Activated naive CD8-positive, alpha-beta T cell treated with anti-CD3 and anti-CD28 coated beads, Interleukin-2, amount 50 U/mL, for 24 hours (primary cell): ENCODE measurements around the gene TTC27.

Source experiments
- ATAC-seq: fragments of 150-1000 bp; cut with Tn5 transposase; one replicate; pipeline ENCODE4 v1.10.0; 2021
- DNase-seq: peaks from one replicate; pipeline ENCODE4 v3.0.0; 2021
- H3K27ac Mint-ChIP-seq: one replicate; pipeline ENCODE4 v1.8.0; 2021; ENCODE audit warnings: mild to moderate bottlenecking, mixed read lengths
- H3K27me3 Mint-ChIP-seq: one replicate; pipeline ENCODE4 v1.8.0; 2021; ENCODE audit warnings: mixed read lengths
- H3K36me3 Mint-ChIP-seq: one replicate; pipeline ENCODE4 v1.8.0; 2021; ENCODE audit warnings: low read depth, mixed read lengths
- H3K4me1 Mint-ChIP-seq: one replicate; pipeline ENCODE4 v1.8.0; 2021; ENCODE audit warnings: mixed read lengths
- H3K4me3 Mint-ChIP-seq: one replicate; pipeline ENCODE4 v1.8.0; 2021; ENCODE audit warnings: mild to moderate bottlenecking, moderate library complexity, mixed read lengths
- H3K9me3 Mint-ChIP-seq: one replicate; pipeline ENCODE4 v1.8.0; 2021; ENCODE audit warnings: mixed read lengths

The TTC27 gene

GRCh38 chr2:32697156-32697555 lies 69.3 kb downstream of the TTC27 start:
- no peak for DNase-seq
- no peaks in the 10 kb centered on the region for H3K9me3 Mint-ChIP-seq
- H3K4me1 Mint-ChIP-seq, result peaks cover 3% of the 10 kb centered on the region
- H3K27ac Mint-ChIP-seq, result no peak overlapping the region
- no peak overlapping the region for H3K4me3 Mint-ChIP-seq
- peaks cover 8% of the 10 kb centered on the region for H3K36me3 Mint-ChIP-seq
- ATAC-seq, result no peak
- no peaks in the 10 kb centered on the region for H3K27me3 Mint-ChIP-seq

- Mint-ChIP-seq H3K4me1 (peaks cover 3% of the 10 kb centered on the region), H3K27ac (no peak overlapping the region), H3K4me3 (no peak overlapping the region), H3K36me3 (peaks cover 16% of the 10 kb centered on the region), H3K27me3 (no peaks in the 10 kb centered on the region), H3K9me3 (no peaks in the 10 kb centered on the region)
- no peak for ATAC-seq
- DNase-seq, result no peak
These were observed 71.3 kb downstream of the TTC27 start for GRCh38 chr2:32699151-32699550.

GRCh38 chr2:32701806-32702205 lies 74.0 kb downstream of the TTC27 start:
- H3K27me3 Mint-ChIP-seq, result no peaks in the 10 kb centered on the region
- H3K9me3 Mint-ChIP-seq, result no peaks in the 10 kb centered on the region
- H3K36me3 Mint-ChIP-seq, result peaks cover 21% of the 10 kb centered on the region
- ATAC-seq, result no peak
- no peak overlapping the region for H3K4me3 Mint-ChIP-seq
- peaks cover 3% of the 10 kb centered on the region for H3K4me1 Mint-ChIP-seq
- no peak overlapping the region for H3K27ac Mint-ChIP-seq
- no peak for DNase-seq

GRCh38 chr2:32702303-32703064 lies 74.6 kb downstream of the TTC27 start:
- ATAC-seq, result no peak
- Mint-ChIP-seq H3K4me3 (no peak overlapping the region), H3K36me3 (peaks cover 24% of the 10 kb centered on the region), H3K4me1 (peaks cover 3% of the 10 kb centered on the region), H3K9me3 (no peaks in the 10 kb centered on the region), H3K27me3 (no peaks in the 10 kb centered on the region), H3K27ac (no peak overlapping the region)
- DNase-seq, result no peak

GRCh38 chr2:32706815-32707579 lies 79.1 kb downstream of the TTC27 start:
- Mint-ChIP-seq H3K9me3 (no peaks in the 10 kb centered on the region), H3K36me3 (peaks cover 24% of the 10 kb centered on the region), H3K27me3 (no peaks in the 10 kb centered on the region)

GRCh38 chr2:32711219-32711618 lies 83.4 kb downstream of the TTC27 start:
- no peak overlapping the region for H3K4me3 Mint-ChIP-seq
- no peak overlapping the region for H3K27ac Mint-ChIP-seq
- no peaks in the 10 kb centered on the region for H3K9me3 Mint-ChIP-seq
- no peaks in the 10 kb centered on the region for H3K27me3 Mint-ChIP-seq
- H3K36me3 Mint-ChIP-seq, result peaks cover 41% of the 10 kb centered on the region
- DNase-seq (no peak), ATAC-seq (no peak)
- H3K4me1 Mint-ChIP-seq, result peaks cover 19% of the 10 kb centered on the region

More at GRCh38 chr2:32706815-32707579, 79.1 kb downstream of the TTC27 start:
- no peak for ATAC-seq
- no peak for DNase-seq
- Mint-ChIP-seq H3K27ac (no peak overlapping the region), H3K4me3 (no peak overlapping the region), H3K4me1 (peaks cover 7% of the 10 kb centered on the region)

- Mint-ChIP-seq H3K27me3 (no peaks in the 10 kb centered on the region), H3K4me1 (peaks cover 19% of the 10 kb centered on the region), H3K36me3 (peaks cover 43% of the 10 kb centered on the region), H3K27ac (no peak overlapping the region), H3K4me3 (no peak overlapping the region), H3K9me3 (no peaks in the 10 kb centered on the region)
- DNase-seq (no peak), ATAC-seq (no peak)
These were observed 84.2 kb downstream of the TTC27 start for GRCh38 chr2:32711908-32712501.

GRCh38 chr2:32712870-32713269 lies 85.0 kb downstream of the TTC27 start:
- Mint-ChIP-seq H3K36me3 (peaks cover 47% of the 10 kb centered on the region), H3K9me3 (no peaks in the 10 kb centered on the region), H3K27ac (no peak overlapping the region), H3K27me3 (no peaks in the 10 kb centered on the region), H3K4me1 (peaks cover 19% of the 10 kb centered on the region), H3K4me3 (no peak overlapping the region)
- no peak for ATAC-seq
- no peak for DNase-seq

- H3K27ac Mint-ChIP-seq, result no peak overlapping the region
- H3K9me3 Mint-ChIP-seq, result no peaks in the 10 kb centered on the region
- H3K27me3 Mint-ChIP-seq, result no peaks in the 10 kb centered on the region
- H3K4me1 Mint-ChIP-seq, result peaks cover 12% of the 10 kb centered on the region
- H3K36me3 Mint-ChIP-seq, result peaks cover 44% of the 10 kb centered on the region
- H3K4me3 Mint-ChIP-seq, result no peak overlapping the region
- DNase-seq (no peak), ATAC-seq (no peak)
These were observed 86.7 kb downstream of the TTC27 start for GRCh38 chr2:32714521-32714920.

- Mint-ChIP-seq H3K4me3 (peak overlapping the region; percentile 24), H3K9me3 (no peaks in the 10 kb centered on the region), H3K27ac (peak overlapping the region; percentile 10), H3K36me3 (peaks cover 44% of the 10 kb centered on the region), H3K27me3 (no peaks in the 10 kb centered on the region), H3K4me1 (peaks cover 12% of the 10 kb centered on the region)
- ATAC-seq (peak; percentile 91), DNase-seq (no peak)
These were observed 87.6 kb downstream of the TTC27 start for GRCh38 chr2:32715391-32715841.

GRCh38 chr2:32715981-32716380 lies 88.1 kb downstream of the TTC27 start:
- Mint-ChIP-seq H3K4me1 (peaks cover 12% of the 10 kb centered on the region), H3K27me3 (no peaks in the 10 kb centered on the region), H3K27ac (peak overlapping the region; percentile 10), H3K36me3 (peaks cover 45% of the 10 kb centered on the region), H3K9me3 (no peaks in the 10 kb centered on the region), H3K4me3 (no peak overlapping the region)
- DNase-seq (no peak), ATAC-seq (no peak)

- ATAC-seq (no peak), DNase-seq (no peak)
- no peaks in the 10 kb centered on the region for H3K27me3 Mint-ChIP-seq
- H3K27ac Mint-ChIP-seq, result no peak overlapping the region
- H3K9me3 Mint-ChIP-seq, result no peaks in the 10 kb centered on the region
- no peak overlapping the region for H3K4me3 Mint-ChIP-seq
- H3K4me1 Mint-ChIP-seq, result peaks cover 12% of the 10 kb centered on the region
- H3K36me3 Mint-ChIP-seq, result peaks cover 49% of the 10 kb centered on the region
These were observed 88.7 kb downstream of the TTC27 start for GRCh38 chr2:32716598-32716997.

GRCh38 chr2:32718752-32719151 lies 90.9 kb downstream of the TTC27 start:
- Mint-ChIP-seq H3K9me3 (no peaks in the 10 kb centered on the region), H3K36me3 (peaks cover 48% of the 10 kb centered on the region), H3K4me1 (peaks cover 12% of the 10 kb centered on the region), H3K4me3 (no peak overlapping the region), H3K27me3 (no peaks in the 10 kb centered on the region), H3K27ac (no peak overlapping the region)
- ATAC-seq (no peak), DNase-seq (no peak)

- peaks cover 12% of the 10 kb centered on the region for H3K4me1 Mint-ChIP-seq
- no peaks in the 10 kb centered on the region for H3K9me3 Mint-ChIP-seq
- no peak overlapping the region for H3K27ac Mint-ChIP-seq
- peaks cover 47% of the 10 kb centered on the region for H3K36me3 Mint-ChIP-seq
- ATAC-seq (no peak), DNase-seq (no peak)
- H3K4me3 Mint-ChIP-seq, result no peak overlapping the region
- no peaks in the 10 kb centered on the region for H3K27me3 Mint-ChIP-seq
These were observed 91.6 kb downstream of the TTC27 start for GRCh38 chr2:32719430-32719829.
